ENCODE results near the gene DPEP2NB. TPM values are rescaled to one million over a fixed set of nuclear protein-coding genes. Genes with fewer than 3 reads are reported as not detected.

The DPEP2NB gene
- total RNA-seq, 2 experiments from 2014 or later = not detected

- intact Hi-C loops (cut with micrococcal nuclease) = loop anchor here (1.0 kb wide), 1 partner anchor 48 kb away; no protein-coding TSS in a partner anchor
- CTCF ChIA-PET = interaction anchor here (0.6 to 2.5 kb wide), 3 partner anchors 10 to 48 kb away, joined by 3 to 11 read pairs (median 3); no protein-coding TSS in a partner anchor
- H3K27me3 Mint-ChIP-seq = no peaks in the 10 kb centered on the region
- TF ChIP-seq CTCF (IDR thresholded peaks at IDR 0.05) = no peak
- peaks cover 2% of the 10 kb centered on the region for H3K36me3 Mint-ChIP-seq (ENCODE audit: low read depth)
- no peak for DNase-seq
- POLR2A ChIA-PET = interaction anchor here (0.9 to 2.0 kb wide), 3 partner anchors 29 to 48 kb away, joined by 3 to 8 read pairs (median 6); no protein-coding TSS in a partner anchor
- no peak for ATAC-seq
- H3K4me1 Mint-ChIP-seq (ENCODE audit: low read depth) = peaks cover 36% of the 10 kb centered on the region
- H3K27ac Mint-ChIP-seq = peak overlapping the region; percentile 74
- peak overlapping the region; percentile 26 for H3K4me3 Mint-ChIP-seq
- no peaks in the 10 kb centered on the region for H3K9me3 Mint-ChIP-seq
These were observed 23.0 kb downstream of the DPEP2NB start for GRCh38 chr16:67992661-67993206.

- H3K9me3 Mint-ChIP-seq = no peaks in the 10 kb centered on the region
- POLR2A ChIA-PET = interaction anchor here (0.8 to 1.4 kb wide), 2 partner anchors 9 to 12 kb away, joined by 3 to 4 read pairs; partner anchors contain the start of gene DPEP2
- H3K4me3 Mint-ChIP-seq = no peak overlapping the region
- H3K4me1 Mint-ChIP-seq (ENCODE audit: low read depth) = peaks cover 20% of the 10 kb centered on the region
- no peaks in the 10 kb centered on the region for H3K36me3 Mint-ChIP-seq (ENCODE audit: low read depth)
- no peak for DNase-seq
- ATAC-seq = no peak
- TF ChIP-seq CTCF (IDR thresholded peaks at IDR 0.05) = no peak
- intact Hi-C loops (cut with micrococcal nuclease) = no loop called here
- CTCF ChIA-PET = interaction anchor here (0.9 kb wide), 1 partner anchor 51 kb away, joined by 3 read pairs; no protein-coding TSS in a partner anchor
- H3K27ac Mint-ChIP-seq = no peak overlapping the region
- H3K27me3 Mint-ChIP-seq = no peaks in the 10 kb centered on the region
These were observed 25.7 kb downstream of the DPEP2NB start for GRCh38 chr16:67990018-67990386.

- POLR2A ChIA-PET = interaction anchor here (0.8 to 1.4 kb wide), 3 partner anchors 9 to 12 kb away, joined by 3 to 4 read pairs (median 3); partner anchors contain the start of gene DPEP2
- Mint-ChIP-seq H3K27me3 (no peaks in the 10 kb centered on the region), H3K9me3 (no peaks in the 10 kb centered on the region), H3K4me1 (ENCODE audit: low read depth) (peaks cover 20% of the 10 kb centered on the region), H3K36me3 (ENCODE audit: low read depth) (no peaks in the 10 kb centered on the region), H3K4me3 (no peak overlapping the region), H3K27ac (no peak overlapping the region)
- no peak for TF ChIP-seq CTCF (IDR thresholded peaks at IDR 0.05)
- ATAC-seq = no peak
- CTCF ChIA-PET = interaction anchor here (0.8 to 1.1 kb wide), 3 partner anchors 8 to 51 kb away, joined by 3 to 4 read pairs (median 3); no protein-coding TSS in a partner anchor
- DNase-seq = no peak
- intact Hi-C loops (cut with micrococcal nuclease) = no loop called here
These were observed 26.2 kb downstream of the DPEP2NB start for GRCh38 chr16:67989322-67990017.

- intact Hi-C loops (cut with micrococcal nuclease) = no loop called here
- ChIA-PET POLR2A (interaction anchor here (1.0 to 1.4 kb wide), 2 partner anchors 10 to 11 kb away, joined by 3 to 4 read pairs; partner anchors contain the start of gene DPEP2), CTCF (interaction anchor here (0.7 to 1.4 kb wide), 4 partner anchors 8 to 52 kb away, joined by 3 to 4 read pairs (median 3); no protein-coding TSS in a partner anchor)
- Mint-ChIP-seq H3K9me3 (no peaks in the 10 kb centered on the region), H3K27ac (no peak overlapping the region), H3K27me3 (no peaks in the 10 kb centered on the region), H3K36me3 (ENCODE audit: low read depth) (no peaks in the 10 kb centered on the region), H3K4me3 (no peak overlapping the region), H3K4me1 (ENCODE audit: low read depth) (peaks cover 24% of the 10 kb centered on the region)
- TF ChIP-seq CTCF (IDR thresholded peaks at IDR 0.05) = no peak
- DNase-seq = no peak
- no peak for ATAC-seq
These were observed 27.0 kb downstream of the DPEP2NB start for GRCh38 chr16:67988675-67989074.

All from activated CD8-positive, alpha-beta T cell treated with anti-CD3 and anti-CD28 coated beads for 36 hours (primary cell).